Neural cell (in vitro differentiated cells): ENCODE measurements around the gene SLC37A1.

Source experiments
- CTCF ChIP-seq: fragments of 450-650 bp; IDR thresholded peaks from 2 replicates; pipeline ENCODE4 v1.5.1; 2014; ENCODE audit warnings: antibody characterized with exemption, mild to moderate bottlenecking, moderate library complexity; ENCODE audit not compliant: poor library complexity, severe bottlenecking
- EZH2 ChIP-seq: fragments of 200-600, 300-800 bp; shearing (Covaris generic), sonication (generic); IDR thresholded peaks from 2 replicates; pipeline ENCODE4 v1.6.1; 2014; ENCODE audit warnings: antibody characterized with exemption, low read length, borderline replicate concordance, mild to moderate bottlenecking; ENCODE audit not compliant: insufficient read depth, poor library complexity, severe bottlenecking
- POLR2AphosphoS5 ChIP-seq: IDR thresholded peaks from 2 replicates; pipeline ENCODE4 v1.6.1; 2012
- RAD21 ChIP-seq: fragments of 450-650 bp; conservative IDR thresholded peaks from 2 replicates; pipeline ENCODE4 v1.6.1; 2014; ENCODE audit warnings: antibody characterized with exemption, mild to moderate bottlenecking, moderate library complexity
- REST ChIP-seq: IDR thresholded peaks from 2 replicates; pipeline ENCODE4 v1.6.1; 2012; ENCODE audit warnings: borderline replicate concordance

- TF ChIP-seq CTCF, result no peak
- no peak for TF ChIP-seq POLR2AphosphoS5
- no peak for TF ChIP-seq RAD21
- TF ChIP-seq EZH2, result no peak
- TF ChIP-seq REST, result no peak
Observed at GRCh38 chr21:42607525-42608102, 94.0 kb downstream of the SLC37A1 start.
